K562 (cell line): ENCODE measurements around the gene EPB41L2.
"Not testable (repeated sequence)": the region's sequence is repeated elsewhere in the genome, so short reads cannot be mapped to it uniquely, and the experiment has no call there.

Experiments used
- CHD2 ChIP-seq: IDR thresholded peaks from 2 replicates; pipeline ENCODE4 v1.6.1; 2011; ENCODE audit warnings: low read depth, low read length
- ZC3H4 ChIP-seq: sonication (generic); formaldehyde crosslinking; IDR thresholded peaks from 2 replicates; pipeline ENCODE4 v1.9.0; 2021; ENCODE audit warnings: missing genetic modification reagents, borderline replicate concordance

DNA sequence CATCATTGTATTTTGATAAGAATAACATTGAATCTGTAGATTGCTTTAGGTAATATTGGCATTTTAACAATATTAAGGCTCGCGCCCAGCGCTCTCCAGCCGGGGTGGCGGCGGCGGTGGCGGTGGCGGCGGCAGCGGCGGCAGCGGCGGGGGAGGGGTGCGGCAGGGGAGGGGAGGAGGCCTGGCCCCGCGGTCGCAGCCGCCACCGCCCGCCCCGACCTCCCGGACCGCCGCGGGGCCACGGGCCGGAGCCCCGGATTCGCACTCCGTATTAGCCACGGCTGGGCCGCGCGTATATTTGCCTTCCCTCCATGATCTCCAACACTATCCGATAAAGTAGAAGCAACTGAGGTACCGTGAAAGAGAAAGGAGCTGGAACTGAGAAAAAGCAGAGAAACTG is 261.7 kb downstream of the EPB41L2 start:
- not testable (repeated sequence) for TF ChIP-seq ZC3H4, CHD2
